Endothelial cell of umbilical vein (primary cell): ENCODE results near the gene MAPT.

Experiments used
- CTCF ChIP-seq, 2 donors: IDR thresholded peaks; 1 replicate in 1 of 2; 2 replicates in 1 of 2; pipeline ENCODE4 v1.5.1; 2011; ENCODE audit warnings: low read length in 2 of 2, mild to moderate bottlenecking in 2 of 2, moderate library complexity in 2 of 2, control low read depth in 1 of 2, inconsistent platforms in 1 of 2, low read depth in 1 of 2; ENCODE audit not compliant: insufficient read depth in 1 of 2; ENCODE audit errors: extremely low read depth in 1 of 2
- EZH2 ChIP-seq: IDR thresholded peaks from 2 replicates; pipeline ENCODE4 v1.6.1; 2012; ENCODE audit warnings: borderline replicate concordance, low read depth, mild to moderate bottlenecking, moderate library complexity, low read length, inconsistent platforms; ENCODE audit not compliant: severe bottlenecking
- FOS ChIP-seq: IDR thresholded peaks from 2 replicates; pipeline ENCODE4 v1.6.1; 2011; ENCODE audit warnings: mild to moderate bottlenecking, low read length, moderate library complexity, borderline replicate concordance; ENCODE audit not compliant: insufficient read depth
- GATA2 ChIP-seq: IDR thresholded peaks from 2 replicates; pipeline ENCODE4 v1.7.0; 2011; ENCODE audit warnings: low read depth, mild to moderate bottlenecking, moderate library complexity, mixed read lengths, low read length; ENCODE audit not compliant: insufficient read length, insufficient read depth
- JUN ChIP-seq: IDR thresholded peaks from 2 replicates; pipeline ENCODE4 v1.6.1; 2011; ENCODE audit warnings: borderline replicate concordance, low read depth; ENCODE audit not compliant: insufficient read length, insufficient read depth
- MYC ChIP-seq: IDR thresholded peaks from one replicate; pipeline ENCODE4 v1.6.1; 2011; ENCODE audit warnings: mild to moderate bottlenecking, low read depth, low read length
- POLR2A ChIP-seq: IDR thresholded peaks from 2 replicates; pipeline ENCODE4 v1.6.1; 2012; ENCODE audit warnings: low read depth, mild to moderate bottlenecking, control low read depth, low read length
- POLR2AphosphoS5 ChIP-seq: IDR thresholded peaks from 2 replicates; pipeline ENCODE4 v1.6.1; 2012; ENCODE audit warnings: low read depth, mild to moderate bottlenecking, control low read depth, low read length, moderate library complexity; ENCODE audit not compliant: insufficient read depth

- TF ChIP-seq MYC = no peak
- no peak for TF ChIP-seq CTCF (IDR thresholded peaks at IDR 0.05; ENCODE audit: extremely low read depth in 1 of 2, insufficient read depth in 1 of 2, low read depth in 1 of 2, low read length in 2 of 2)
- no peak for TF ChIP-seq EZH2
- TF ChIP-seq POLR2AphosphoS5 = no peak
- no peak for TF ChIP-seq GATA2
- TF ChIP-seq POLR2A = no peak
- no peak for TF ChIP-seq FOS
- no peak for TF ChIP-seq JUN
Measured at GRCh38 chr17:45940826-45941225, 46.5 kb downstream of the MAPT start.
